GM12878 (cell line): ENCODE results near the gene SNCA. TPM values are rescaled to one million over a fixed set of nuclear protein-coding genes. Genes with fewer than 3 reads are reported as not detected.

Experiments
- ATAC-seq: fragments of 200-7000 bp; cut with Tn5 transposase; 3 replicates; pipeline ENCODE4 v1.9.1; 2020; ENCODE audit warnings: mild to moderate bottlenecking, moderate library complexity
- BruUV-seq: library from RNA; stranded (reverse); fragments of 400-500 nt; replicated peaks from 2 replicates; lab custom pipeline; 2021; lab: Mats Ljungman, UMichigan
- CTCF ChIA-PET: fragments of 300-600 bp; sonication (Branson Sonifier 250); formaldehyde crosslinking; extraction: SDS; loops from one replicate; lab custom pipeline; 2021; ENCODE audit warnings: inconsistent platforms; lab: Yijun Ruan, JAX
- POLR2A ChIA-PET: fragments of 350-600 bp; formaldehyde crosslinking; extraction: SDS; loops from one replicate; lab custom pipeline; 2021; ENCODE audit warnings: inconsistent platforms; lab: Charles Lee
- RAD21 ChIA-PET: fragments of 300-600 bp; sonication (Branson Sonifier 250); formaldehyde crosslinking; loops from one replicate; lab custom pipeline; 2023; ENCODE audit warnings: antibody characterized with exemption; ENCODE audit not compliant: unreplicated experiment; lab: Charles Lee
- SMC1A ChIA-PET: fragments of 300-600 bp; sonication (Branson Sonifier 250); formaldehyde crosslinking; loops from one replicate; lab custom pipeline; 2023; ENCODE audit not compliant: unreplicated experiment, uncharacterized antibody; lab: Charles Lee
- DNase-seq: peaks from one replicate; pipeline ENCODE4 v3.0.0-alpha.2; 2011; ENCODE audit warnings: low read depth, low spot score
- FAIRE-seq: peaks from 3 replicates; lab custom pipeline; 2011; peaks lifted over from hg19 to GRCh38; lab: Jason Lieb, UNC
- H2AFZ ChIP-seq: 2 replicates; pipeline ENCODE4 v1.6.0; 2011; ENCODE audit warnings: low read depth, low read length, control low read depth; ENCODE audit not compliant: control insufficient read depth
- H3K27ac ChIP-seq: 2 replicates; pipeline ENCODE4 v1.5.1; 2011; ENCODE audit warnings: control low read depth; ENCODE audit not compliant: control insufficient read depth, insufficient read depth
- H3K27me3 ChIP-seq, 2 experiments: replicated peaks in 1 of 2; 2 replicates each; pipeline versions ENCODE4 v1.6.0 to v1.6.1; 2011; ENCODE audit warnings: low read length in 1 of 2; ENCODE audit not compliant: control insufficient read depth in 2 of 2, insufficient read depth in 2 of 2
- H3K36me3 ChIP-seq, 2 experiments: 2 replicates each; pipeline ENCODE4 v1.5.1; 2011; ENCODE audit warnings: low read length in 1 of 2; ENCODE audit not compliant: control insufficient read depth in 2 of 2, insufficient read depth in 2 of 2
- H3K4me1 ChIP-seq: 2 replicates; pipeline ENCODE4 v1.6.1; 2011; ENCODE audit warnings: mild to moderate bottlenecking, low read length, moderate library complexity, mixed read lengths; ENCODE audit not compliant: control insufficient read depth, insufficient read depth
- H3K4me2 ChIP-seq: 2 replicates; pipeline ENCODE4 v1.6.0; 2011; ENCODE audit warnings: control low read depth; ENCODE audit not compliant: control insufficient read depth, insufficient read depth
- H3K4me3 ChIP-seq: fragments of 200-600 bp; sonication (generic); 2 replicates; pipeline ENCODE4 v1.5.1; 2016
- H3K79me2 ChIP-seq: 2 replicates; pipeline ENCODE4 v1.6.0; 2011; ENCODE audit warnings: low read length; ENCODE audit not compliant: control insufficient read depth, insufficient read depth
- H3K9ac ChIP-seq: 2 replicates; pipeline ENCODE4 v1.8.0; 2011; ENCODE audit warnings: low read length, control low read depth, mixed read lengths; ENCODE audit not compliant: control insufficient read depth, insufficient read depth
- H3K9me3 ChIP-seq: replicated peaks from 3 replicates; pipeline ENCODE4 v1.5.1; 2011; ENCODE audit warnings: mild to moderate bottlenecking, low read length; ENCODE audit not compliant: control insufficient read depth, insufficient read depth
- H4K20me1 ChIP-seq: 2 replicates; pipeline ENCODE4 v1.6.0; 2011; ENCODE audit not compliant: control insufficient read depth, insufficient read depth
- ATF7 ChIP-seq: fragments of 450-650 bp; IDR thresholded peaks from 2 replicates; pipeline ENCODE4 v1.6.1; 2016; ENCODE audit warnings: low read depth, mild to moderate bottlenecking
- CHD1 ChIP-seq: IDR thresholded peaks from 2 replicates; pipeline ENCODE4 v1.6.1; 2012; ENCODE audit warnings: low read depth, low read length, improper control_type of control experiment
- DPF2 ChIP-seq: fragments of 450-650 bp; IDR thresholded peaks from 2 replicates; pipeline ENCODE4 v1.6.1; 2017; ENCODE audit warnings: mild to moderate bottlenecking
- MEF2A ChIP-seq: IDR thresholded peaks from 2 replicates; pipeline ENCODE4 v1.6.1; 2011; ENCODE audit warnings: low read depth, mild to moderate bottlenecking, low read length, moderate library complexity; ENCODE audit not compliant: insufficient read depth
- YY1 ChIP-seq: IDR thresholded peaks from 2 replicates; pipeline ENCODE4 v1.6.1; 2011; ENCODE audit warnings: low read depth, mild to moderate bottlenecking, low read length
- WGBS: methylation state at CpG from one replicate; pipeline ENCODE4 v1.1.6; 2016; ENCODE audit warnings: low lambda C conversion rate; ENCODE audit not compliant: insufficient replicate concordance, insufficient coverage; ENCODE audit errors: missing lambda C conversion rate; 5-methylcytosine and 5-hydroxymethylcytosine counted together
- in situ Hi-C: fragments of 300-500 bp; cut with MboI; formaldehyde crosslinking; loops from 9 replicates; pipeline ENCODE4 v1.14.3; 2018; ENCODE audit warnings: mixed read lengths
- intact Hi-C: fragments of 100-400 bp; cut with micrococcal nuclease; formaldehyde crosslinking; loops from one replicate; pipeline ENCODE4 v1.14.2; 2022; ENCODE audit not compliant: unreplicated experiment
- polyA plus RNA-seq, 11 experiments: library from polyadenylated mRNA; depleted of rRNA in 4 of 11; unstranded in 6 of 11; stranded (reverse) in 5 of 11; fragments of >200 nt; fragmentation: Nextera tagmentation in 4 of 11; fragmentation: Illumina TruSeq in 1 of 11; extraction: Ambion mirVana in 4 of 11; extraction: Trizol in 1 of 11; gene quantifications; 1 replicate in 1 of 11; 2 replicates in 10 of 11; pipeline versions ENCODE4 v1.2.1 to v1.2.3, GENCODE V29; 2011 to 2016; ENCODE audit warnings: inconsistent platforms in 2 of 11, missing spikeins in 2 of 11, low read depth in 1 of 11
- total RNA-seq, 4 experiments: library from RNA; depleted of rRNA in 3 of 4; stranded (reverse); fragments of >200 nt in 3 of 4; fragmentation: Illumina TruSeq in 1 of 4; extraction: Trizol in 1 of 4; gene quantifications; 2 replicates each; pipeline versions ENCODE4 v1.2.1 to v1.2.3, GENCODE V29; 2013 to 2021
- TF ChIP-seq, protein P1 (sequence below): IDR thresholded peaks from 2 replicates; pipeline ENCODE4 v1.6.1; 2012; ENCODE audit warnings: improper control_type of control experiment, low read depth, low read length; ENCODE audit not compliant: insufficient replicate concordance
- TF ChIP-seq, protein P2 (sequence below): fragments of 150-350 bp; IDR thresholded peaks from 2 replicates; pipeline ENCODE4 v1.6.1; 2016; ENCODE audit warnings: low read depth, low read length

Gene SNCA
- total and polyA plus RNA-seq, 10 of the 15 experiments (the other 5 are each of a cell fraction or from before 2014, with no cell fraction given), result 0.22 TPM; not detected in 9

DNA sequence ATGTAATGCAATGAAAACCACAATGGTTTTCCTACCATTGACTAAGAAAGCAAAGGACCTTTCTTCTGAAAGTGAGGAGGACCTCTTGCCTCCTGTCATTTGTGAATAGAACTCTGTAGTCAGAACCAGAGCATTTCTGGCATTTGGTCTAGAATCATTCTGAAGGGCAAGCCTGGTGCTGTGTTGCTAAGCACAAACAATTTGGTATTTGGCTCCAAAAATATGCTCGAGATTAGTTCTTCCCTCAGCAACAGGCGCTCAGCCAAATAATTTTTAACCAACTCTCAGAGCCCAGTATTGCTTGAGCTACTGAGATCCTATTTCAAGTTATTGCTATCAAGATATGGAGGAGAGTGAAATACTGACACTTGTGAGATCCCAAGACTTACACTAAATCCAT, 71.0 kb downstream of the SNCA start (continued):
- TF ChIP-seq, protein P1, sequence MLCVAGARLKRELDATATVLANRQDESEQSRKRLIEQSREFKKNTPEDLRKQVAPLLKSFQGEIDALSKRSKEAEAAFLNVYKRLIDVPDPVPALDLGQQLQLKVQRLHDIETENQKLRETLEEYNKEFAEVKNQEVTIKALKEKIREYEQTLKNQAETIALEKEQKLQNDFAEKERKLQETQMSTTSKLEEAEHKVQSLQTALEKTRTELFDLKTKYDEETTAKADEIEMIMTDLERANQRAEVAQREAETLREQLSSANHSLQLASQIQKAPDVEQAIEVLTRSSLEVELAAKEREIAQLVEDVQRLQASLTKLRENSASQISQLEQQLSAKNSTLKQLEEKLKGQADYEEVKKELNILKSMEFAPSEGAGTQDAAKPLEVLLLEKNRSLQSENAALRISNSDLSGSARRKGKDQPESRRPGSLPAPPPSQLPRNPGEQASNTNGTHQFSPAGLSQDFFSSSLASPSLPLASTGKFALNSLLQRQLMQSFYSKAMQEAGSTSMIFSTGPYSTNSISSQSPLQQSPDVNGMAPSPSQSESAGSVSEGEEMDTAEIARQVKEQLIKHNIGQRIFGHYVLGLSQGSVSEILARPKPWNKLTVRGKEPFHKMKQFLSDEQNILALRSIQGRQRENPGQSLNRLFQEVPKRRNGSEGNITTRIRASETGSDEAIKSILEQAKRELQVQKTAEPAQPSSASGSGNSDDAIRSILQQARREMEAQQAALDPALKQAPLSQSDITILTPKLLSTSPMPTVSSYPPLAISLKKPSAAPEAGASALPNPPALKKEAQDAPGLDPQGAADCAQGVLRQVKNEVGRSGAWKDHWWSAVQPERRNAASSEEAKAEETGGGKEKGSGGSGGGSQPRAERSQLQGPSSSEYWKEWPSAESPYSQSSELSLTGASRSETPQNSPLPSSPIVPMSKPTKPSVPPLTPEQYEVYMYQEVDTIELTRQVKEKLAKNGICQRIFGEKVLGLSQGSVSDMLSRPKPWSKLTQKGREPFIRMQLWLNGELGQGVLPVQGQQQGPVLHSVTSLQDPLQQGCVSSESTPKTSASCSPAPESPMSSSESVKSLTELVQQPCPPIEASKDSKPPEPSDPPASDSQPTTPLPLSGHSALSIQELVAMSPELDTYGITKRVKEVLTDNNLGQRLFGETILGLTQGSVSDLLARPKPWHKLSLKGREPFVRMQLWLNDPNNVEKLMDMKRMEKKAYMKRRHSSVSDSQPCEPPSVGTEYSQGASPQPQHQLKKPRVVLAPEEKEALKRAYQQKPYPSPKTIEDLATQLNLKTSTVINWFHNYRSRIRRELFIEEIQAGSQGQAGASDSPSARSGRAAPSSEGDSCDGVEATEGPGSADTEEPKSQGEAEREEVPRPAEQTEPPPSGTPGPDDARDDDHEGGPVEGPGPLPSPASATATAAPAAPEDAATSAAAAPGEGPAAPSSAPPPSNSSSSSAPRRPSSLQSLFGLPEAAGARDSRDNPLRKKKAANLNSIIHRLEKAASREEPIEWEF, result no peak

DNA sequence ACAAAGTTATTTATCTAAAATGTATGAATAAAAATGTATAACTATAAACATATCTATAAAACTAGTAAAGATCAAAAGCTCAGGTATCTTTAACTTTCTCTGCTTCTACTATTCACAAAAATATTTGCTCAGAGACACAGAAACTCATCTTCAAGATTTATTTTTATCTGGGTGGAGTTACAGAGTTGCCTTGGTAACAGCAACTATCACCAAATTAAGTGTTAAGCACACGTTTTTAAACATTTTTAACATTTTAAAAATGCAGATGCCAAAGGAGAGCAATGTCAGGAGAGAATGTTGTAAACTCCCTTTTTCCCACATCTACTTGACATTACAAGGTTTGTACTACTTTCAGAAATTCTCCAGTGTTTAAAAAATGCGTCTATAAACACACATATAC, 71.4 kb downstream of the SNCA start:
- TF ChIP-seq CHD1, result no peak
- TF ChIP-seq YY1, result no peak
- no peak for TF ChIP-seq ATF7
- no peak for TF ChIP-seq DPF2
- TF ChIP-seq, protein P2, sequence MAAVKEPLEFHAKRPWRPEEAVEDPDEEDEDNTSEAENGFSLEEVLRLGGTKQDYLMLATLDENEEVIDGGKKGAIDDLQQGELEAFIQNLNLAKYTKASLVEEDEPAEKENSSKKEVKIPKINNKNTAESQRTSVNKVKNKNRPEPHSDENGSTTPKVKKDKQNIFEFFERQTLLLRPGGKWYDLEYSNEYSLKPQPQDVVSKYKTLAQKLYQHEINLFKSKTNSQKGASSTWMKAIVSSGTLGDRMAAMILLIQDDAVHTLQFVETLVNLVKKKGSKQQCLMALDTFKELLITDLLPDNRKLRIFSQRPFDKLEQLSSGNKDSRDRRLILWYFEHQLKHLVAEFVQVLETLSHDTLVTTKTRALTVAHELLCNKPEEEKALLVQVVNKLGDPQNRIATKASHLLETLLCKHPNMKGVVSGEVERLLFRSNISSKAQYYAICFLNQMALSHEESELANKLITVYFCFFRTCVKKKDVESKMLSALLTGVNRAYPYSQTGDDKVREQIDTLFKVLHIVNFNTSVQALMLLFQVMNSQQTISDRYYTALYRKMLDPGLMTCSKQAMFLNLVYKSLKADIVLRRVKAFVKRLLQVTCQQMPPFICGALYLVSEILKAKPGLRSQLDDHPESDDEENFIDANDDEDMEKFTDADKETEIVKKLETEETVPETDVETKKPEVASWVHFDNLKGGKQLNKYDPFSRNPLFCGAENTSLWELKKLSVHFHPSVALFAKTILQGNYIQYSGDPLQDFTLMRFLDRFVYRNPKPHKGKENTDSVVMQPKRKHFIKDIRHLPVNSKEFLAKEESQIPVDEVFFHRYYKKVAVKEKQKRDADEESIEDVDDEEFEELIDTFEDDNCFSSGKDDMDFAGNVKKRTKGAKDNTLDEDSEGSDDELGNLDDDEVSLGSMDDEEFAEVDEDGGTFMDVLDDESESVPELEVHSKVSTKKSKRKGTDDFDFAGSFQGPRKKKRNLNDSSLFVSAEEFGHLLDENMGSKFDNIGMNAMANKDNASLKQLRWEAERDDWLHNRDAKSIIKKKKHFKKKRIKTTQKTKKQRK, result no peak
- no peak for TF ChIP-seq MEF2A
- TF ChIP-seq, all 136 proteins: peak for 0
- WGBS, result 0% methylated on average over 2 of the region's 2 CpGs
- DNase-seq, result no peak
- Histone ChIP-seq H2AFZ (no peak overlapping the region), H3K9me3 (no peaks in the 10 kb centered on the region), H3K9ac (no peak overlapping the region), H4K20me1 (no peaks in the 10 kb centered on the region), H3K4me3 (no peak overlapping the region), H3K79me2 (no peaks in the 10 kb centered on the region), H3K36me3 (no peaks in the 10 kb centered on the region), H3K27me3 (no peaks in the 10 kb centered on the region), H3K4me1 (no peaks in the 10 kb centered on the region), H3K4me2 (no peak overlapping the region), H3K27ac (no peak overlapping the region)
- BruUV-seq, result no TSS peak
- POLR2A ChIA-PET, result no interaction called here
- no peak for FAIRE-seq
- CTCF ChIA-PET, result no interaction called here
- RAD21 ChIA-PET, result no interaction called here
- in situ Hi-C loops, result no loop called here
- intact Hi-C loops, result no loop called here
- SMC1A ChIA-PET, result no interaction called here
- ATAC-seq, result no peak
